GM23338 (cell line): ENCODE measurements around the gene CCDC146. TPM values are rescaled to one million over a fixed set of nuclear protein-coding genes. Genes with fewer than 3 reads are reported as not detected.

Source experiments
- ATAC-seq: fragments of 200-7000 bp; cut with Tn5 transposase; 3 replicates; pipeline ENCODE4 v1.9.1; 2020
- DNase-seq: peaks from one replicate; pipeline ENCODE4 v3.0.0-alpha.2; 2015; ENCODE audit warnings: low spot score
- H2AFZ ChIP-seq: fragments of 200-600 bp; sonication (generic); 2 replicates; pipeline ENCODE4 v1.8.0; 2016; ENCODE audit warnings: antibody characterized with exemption, mild to moderate bottlenecking, moderate library complexity
- H3F3A ChIP-seq: fragments of 200-600 bp; sonication (generic); replicated peaks from 2 replicates; pipeline ENCODE4 v1.8.0; 2017; ENCODE audit warnings: antibody characterized with exemption, mixed run types, low read depth
- H3K27ac ChIP-seq: fragments of 200-600 bp; sonication (generic); 2 replicates; pipeline ENCODE4 v1.6.1; 2016; ENCODE audit warnings: low read depth
- H3K27me3 ChIP-seq: fragments of 200-600 bp; sonication (generic); 2 replicates; pipeline ENCODE4 v1.8.0; 2016; ENCODE audit warnings: mild to moderate bottlenecking, mixed run types, moderate library complexity; ENCODE audit not compliant: insufficient read depth
- H3K36me3 ChIP-seq: fragments of 200-600 bp; sonication (generic); 2 replicates; pipeline ENCODE4 v1.8.0; 2016; ENCODE audit warnings: mild to moderate bottlenecking; ENCODE audit not compliant: insufficient read depth
- H3K4me1 ChIP-seq: fragments of 200-600 bp; sonication (generic); 2 replicates; pipeline ENCODE4 v1.8.0; 2016; ENCODE audit warnings: mild to moderate bottlenecking, moderate library complexity; ENCODE audit not compliant: insufficient read depth
- H3K4me2 ChIP-seq: fragments of 200-600 bp; sonication (generic); 2 replicates; pipeline ENCODE4 v1.7.1; 2017; ENCODE audit warnings: mixed run types
- H3K4me3 ChIP-seq: fragments of 200-600 bp; sonication (generic); 2 replicates; pipeline ENCODE4 v1.6.1; 2016; ENCODE audit warnings: mixed run types
- H3K79me2 ChIP-seq: fragments of 200-600 bp; sonication (generic); replicated peaks from 2 replicates; pipeline ENCODE4 v1.8.0; 2017; ENCODE audit warnings: mild to moderate bottlenecking; ENCODE audit not compliant: insufficient read depth
- H3K9me2 ChIP-seq: fragments of 200-600 bp; sonication (generic); 2 replicates; pipeline ENCODE4 v1.8.0; 2017; ENCODE audit not compliant: insufficient read depth
- H4K20me1 ChIP-seq: fragments of 200-600 bp; sonication (generic); replicated peaks from 2 replicates; pipeline ENCODE4 v1.8.0; 2017; ENCODE audit warnings: mild to moderate bottlenecking; ENCODE audit not compliant: insufficient read depth
- H3K27ac Mint-ChIP-seq: 2 replicates; pipeline ENCODE4 v1.8.0; 2020; ENCODE audit warnings: inconsistent platforms, mild to moderate bottlenecking, moderate library complexity, mixed read lengths
- H3K27me3 Mint-ChIP-seq: 3 replicates; pipeline ENCODE4 v1.8.0; 2022; ENCODE audit warnings: low read depth, mild to moderate bottlenecking, moderate library complexity, mixed read lengths, inconsistent platforms; ENCODE audit not compliant: insufficient read depth, poor library complexity
- H3K36me3 Mint-ChIP-seq: 3 replicates; pipeline ENCODE4 v1.8.0; 2021; ENCODE audit warnings: low read depth, mild to moderate bottlenecking, inconsistent platforms, moderate library complexity, mixed read lengths
- H3K4me1 Mint-ChIP-seq: 3 replicates; pipeline ENCODE4 v1.8.0; 2020; ENCODE audit warnings: mild to moderate bottlenecking, inconsistent platforms, mixed read lengths
- H3K4me3 Mint-ChIP-seq: 3 replicates; pipeline ENCODE4 v1.8.0; 2021; ENCODE audit warnings: moderate library complexity, mild to moderate bottlenecking, inconsistent platforms, mixed read lengths
- H3K9me3 Mint-ChIP-seq: 3 replicates; pipeline ENCODE4 v1.8.0; 2020; ENCODE audit warnings: moderate library complexity, mild to moderate bottlenecking, inconsistent platforms, mixed read lengths
- CREB1 ChIP-seq: fragments of 250-450 bp; sonication (Bioruptor Pico); IDR thresholded peaks from 2 replicates; pipeline ENCODE4 v1.5.0; 2020; ENCODE audit warnings: low read depth, mild to moderate bottlenecking, moderate library complexity
- EZH2 ChIP-seq: fragments of 200-600 bp; sonication (generic); IDR thresholded peaks from one replicate; pipeline ENCODE4 v1.8.0; 2017; ENCODE audit warnings: antibody characterized with exemption, mild to moderate bottlenecking, low read depth; ENCODE audit not compliant: unreplicated experiment
- JUNB ChIP-seq: IDR thresholded peaks from one replicate; pipeline ENCODE4 v1.6.1; 2016; ENCODE audit warnings: antibody characterized with exemption; ENCODE audit not compliant: unreplicated experiment
- NANOG ChIP-seq: IDR thresholded peaks from 2 replicates; pipeline ENCODE4 v1.6.1; 2016; ENCODE audit warnings: antibody characterized with exemption, borderline replicate concordance
- POLR2AphosphoS5 ChIP-seq: IDR thresholded peaks from 2 replicates; pipeline ENCODE4 v1.6.1; 2016; ENCODE audit warnings: antibody characterized with exemption, low read depth
- ZNF331 ChIP-seq: fragments of 250-450 bp; sonication (Bioruptor Pico); IDR thresholded peaks from 2 replicates; pipeline ENCODE4 v1.5.0; 2020; ENCODE audit warnings: low read depth, mild to moderate bottlenecking, moderate library complexity
- polyA plus RNA-seq: library from polyadenylated mRNA; unstranded; fragments of >200 nt; fragmentation: Nextera tagmentation; extraction: Ambion mirVana; gene quantifications from 2 replicates; pipeline ENCODE4 v1.2.1, GENCODE V29; 2016
- total RNA-seq: library from RNA; depleted of rRNA; stranded (reverse); fragments of >200 nt; shearing (Covaris generic); gene quantifications from 2 replicates; pipeline ENCODE4 v1.2.3, GENCODE V29; 2014
- TF ChIP-seq, protein P1 (sequence below): fragments of 250-450 bp; sonication (Bioruptor Pico); IDR thresholded peaks from 2 replicates; pipeline ENCODE4 v1.5.0; 2020; ENCODE audit warnings: mild to moderate bottlenecking, moderate library complexity
- TF ChIP-seq, protein P2 (sequence below): IDR thresholded peaks from 2 replicates; pipeline ENCODE4 v1.6.1; 2016; ENCODE audit warnings: antibody characterized with exemption
- TF ChIP-seq, protein P3 (sequence below), 2 experiments: fragments of 200-600 bp in 1 of 2; sonication (generic) in 1 of 2; conservative IDR thresholded peaks; 2 replicates each; pipeline versions ENCODE4 v1.5.1 to v1.6.1; 2016 to 2017; ENCODE audit warnings: antibody characterized with exemption in 2 of 2, low read depth in 2 of 2, mild to moderate bottlenecking in 2 of 2, moderate library complexity in 1 of 2

Gene CCDC146
- total and polyA plus RNA-seq, 2 experiments from 2014 or later, result 0.35 to 0.74 TPM

DNA sequence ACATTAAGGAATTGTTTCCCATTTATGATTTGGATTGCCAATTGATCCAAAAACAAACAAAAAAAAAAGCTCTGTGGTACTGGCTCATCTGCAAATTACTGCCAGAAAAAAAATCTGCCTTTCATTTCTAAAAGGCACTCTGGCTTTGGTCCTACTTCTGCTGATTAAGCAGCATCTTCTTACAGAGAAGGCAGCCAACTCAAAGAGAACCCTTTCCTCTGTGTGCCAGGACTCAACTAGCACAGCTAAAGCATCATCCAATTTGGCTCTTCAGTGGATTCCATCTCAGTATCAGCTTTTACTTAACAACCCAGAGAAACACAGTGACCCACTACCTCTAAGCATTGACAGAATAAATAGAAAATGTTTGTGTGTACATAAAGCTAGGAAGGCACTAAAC is 213.2 kb downstream of the CCDC146 start (continued):
- TF ChIP-seq, protein P1, sequence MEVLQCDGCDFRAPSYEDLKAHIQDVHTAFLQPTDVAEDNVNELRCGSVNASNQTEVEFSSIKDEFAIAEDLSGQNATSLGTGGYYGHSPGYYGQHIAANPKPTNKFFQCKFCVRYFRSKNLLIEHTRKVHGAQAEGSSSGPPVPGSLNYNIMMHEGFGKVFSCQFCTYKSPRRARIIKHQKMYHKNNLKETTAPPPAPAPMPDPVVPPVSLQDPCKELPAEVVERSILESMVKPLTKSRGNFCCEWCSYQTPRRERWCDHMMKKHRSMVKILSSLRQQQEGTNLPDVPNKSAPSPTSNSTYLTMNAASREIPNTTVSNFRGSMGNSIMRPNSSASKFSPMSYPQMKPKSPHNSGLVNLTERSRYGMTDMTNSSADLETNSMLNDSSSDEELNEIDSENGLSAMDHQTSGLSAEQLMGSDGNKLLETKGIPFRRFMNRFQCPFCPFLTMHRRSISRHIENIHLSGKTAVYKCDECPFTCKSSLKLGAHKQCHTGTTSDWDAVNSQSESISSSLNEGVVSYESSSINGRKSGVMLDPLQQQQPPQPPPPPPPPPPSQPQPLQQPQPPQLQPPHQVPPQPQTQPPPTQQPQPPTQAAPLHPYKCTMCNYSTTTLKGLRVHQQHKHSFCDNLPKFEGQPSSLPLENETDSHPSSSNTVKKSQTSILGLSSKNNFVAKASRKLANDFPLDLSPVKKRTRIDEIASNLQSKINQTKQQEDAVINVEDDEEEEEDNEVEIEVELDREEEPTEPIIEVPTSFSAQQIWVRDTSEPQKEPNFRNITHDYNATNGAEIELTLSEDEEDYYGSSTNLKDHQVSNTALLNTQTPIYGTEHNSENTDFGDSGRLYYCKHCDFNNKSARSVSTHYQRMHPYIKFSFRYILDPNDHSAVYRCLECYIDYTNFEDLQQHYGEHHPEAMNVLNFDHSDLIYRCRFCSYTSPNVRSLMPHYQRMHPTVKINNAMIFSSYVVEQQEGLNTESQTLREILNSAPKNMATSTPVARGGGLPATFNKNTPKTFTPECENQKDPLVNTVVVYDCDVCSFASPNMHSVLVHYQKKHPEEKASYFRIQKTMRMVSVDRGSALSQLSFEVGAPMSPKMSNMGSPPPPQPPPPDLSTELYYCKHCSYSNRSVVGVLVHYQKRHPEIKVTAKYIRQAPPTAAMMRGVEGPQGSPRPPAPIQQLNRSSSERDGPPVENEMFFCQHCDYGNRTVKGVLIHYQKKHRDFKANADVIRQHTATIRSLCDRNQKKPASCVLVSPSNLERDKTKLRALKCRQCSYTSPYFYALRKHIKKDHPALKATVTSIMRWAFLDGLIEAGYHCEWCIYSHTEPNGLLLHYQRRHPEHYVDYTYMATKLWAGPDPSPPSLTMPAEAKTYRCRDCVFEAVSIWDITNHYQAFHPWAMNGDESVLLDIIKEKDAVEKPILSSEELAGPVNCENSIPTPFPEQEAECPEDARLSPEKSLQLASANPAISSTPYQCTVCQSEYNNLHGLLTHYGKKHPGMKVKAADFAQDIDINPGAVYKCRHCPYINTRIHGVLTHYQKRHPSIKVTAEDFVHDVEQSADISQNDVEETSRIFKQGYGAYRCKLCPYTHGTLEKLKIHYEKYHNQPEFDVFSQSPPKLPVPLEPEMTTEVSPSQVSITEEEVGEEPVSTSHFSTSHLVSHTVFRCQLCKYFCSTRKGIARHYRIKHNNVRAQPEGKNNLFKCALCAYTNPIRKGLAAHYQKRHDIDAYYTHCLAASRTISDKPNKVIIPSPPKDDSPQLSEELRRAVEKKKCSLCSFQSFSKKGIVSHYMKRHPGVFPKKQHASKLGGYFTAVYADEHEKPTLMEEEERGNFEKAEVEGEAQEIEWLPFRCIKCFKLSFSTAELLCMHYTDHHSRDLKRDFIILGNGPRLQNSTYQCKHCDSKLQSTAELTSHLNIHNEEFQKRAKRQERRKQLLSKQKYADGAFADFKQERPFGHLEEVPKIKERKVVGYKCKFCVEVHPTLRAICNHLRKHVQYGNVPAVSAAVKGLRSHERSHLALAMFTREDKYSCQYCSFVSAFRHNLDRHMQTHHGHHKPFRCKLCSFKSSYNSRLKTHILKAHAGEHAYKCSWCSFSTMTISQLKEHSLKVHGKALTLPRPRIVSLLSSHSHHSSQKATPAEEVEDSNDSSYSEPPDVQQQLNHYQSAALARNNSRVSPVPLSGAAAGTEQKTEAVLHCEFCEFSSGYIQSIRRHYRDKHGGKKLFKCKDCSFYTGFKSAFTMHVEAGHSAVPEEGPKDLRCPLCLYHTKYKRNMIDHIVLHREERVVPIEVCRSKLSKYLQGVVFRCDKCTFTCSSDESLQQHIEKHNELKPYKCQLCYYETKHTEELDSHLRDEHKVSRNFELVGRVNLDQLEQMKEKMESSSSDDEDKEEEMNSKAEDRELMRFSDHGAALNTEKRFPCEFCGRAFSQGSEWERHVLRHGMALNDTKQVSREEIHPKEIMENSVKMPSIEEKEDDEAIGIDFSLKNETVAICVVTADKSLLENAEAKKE (CRISPR knock-in tag), result no peak
- no peak for TF ChIP-seq CREB1 (CRISPR knock-in tag)
- TF ChIP-seq EZH2, result no peak
- TF ChIP-seq, protein P2, sequence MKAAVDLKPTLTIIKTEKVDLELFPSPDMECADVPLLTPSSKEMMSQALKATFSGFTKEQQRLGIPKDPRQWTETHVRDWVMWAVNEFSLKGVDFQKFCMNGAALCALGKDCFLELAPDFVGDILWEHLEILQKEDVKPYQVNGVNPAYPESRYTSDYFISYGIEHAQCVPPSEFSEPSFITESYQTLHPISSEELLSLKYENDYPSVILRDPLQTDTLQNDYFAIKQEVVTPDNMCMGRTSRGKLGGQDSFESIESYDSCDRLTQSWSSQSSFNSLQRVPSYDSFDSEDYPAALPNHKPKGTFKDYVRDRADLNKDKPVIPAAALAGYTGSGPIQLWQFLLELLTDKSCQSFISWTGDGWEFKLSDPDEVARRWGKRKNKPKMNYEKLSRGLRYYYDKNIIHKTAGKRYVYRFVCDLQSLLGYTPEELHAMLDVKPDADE, result no peak
- no peak for TF ChIP-seq ZNF331 (CRISPR knock-in tag)

DNA sequence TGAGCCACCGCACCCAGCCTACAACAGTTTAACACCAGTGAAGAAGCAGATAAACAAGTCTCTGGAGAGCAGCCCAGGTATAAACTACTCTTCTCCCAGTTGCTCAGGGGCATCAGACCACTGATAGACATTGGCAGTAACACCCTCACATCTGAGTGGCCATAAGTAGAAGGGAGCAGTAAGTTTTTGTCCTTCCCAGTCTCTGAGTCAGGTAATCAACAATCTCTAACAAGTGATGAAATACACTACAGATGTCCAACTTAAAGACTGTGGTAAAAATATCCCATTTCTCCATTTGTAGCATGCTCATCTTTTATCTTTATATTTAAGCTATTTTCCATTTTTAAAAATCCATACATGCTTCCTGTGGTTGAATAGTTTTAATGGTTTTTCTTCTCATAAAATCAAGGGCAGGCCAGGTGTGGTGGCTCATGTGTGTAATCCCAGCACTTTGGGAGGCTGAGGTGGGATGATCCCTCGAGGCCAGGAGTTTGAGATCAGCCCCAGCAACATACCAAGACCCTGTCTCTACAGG is 215.1 kb downstream of the CCDC146 start:
- H3K27ac Mint-ChIP-seq, result no peak overlapping the region
- ATAC-seq (no peak), DNase-seq (no peak)
- peaks cover 9% of the 10 kb centered on the region; the same call in 2 of the 3 replicates for H3K36me3 Mint-ChIP-seq
- H3K9me3 Mint-ChIP-seq, result no peaks in the 10 kb centered on the region; the same call in 1 of the 3 replicates
- H3F3A ChIP-seq, result no peaks in the 10 kb centered on the region
- TF ChIP-seq JUNB, result no peak
- TF ChIP-seq, protein P2, result no peak
- TF ChIP-seq NANOG, result no peak
- no peak for TF ChIP-seq EZH2
- TF ChIP-seq, protein P3, sequence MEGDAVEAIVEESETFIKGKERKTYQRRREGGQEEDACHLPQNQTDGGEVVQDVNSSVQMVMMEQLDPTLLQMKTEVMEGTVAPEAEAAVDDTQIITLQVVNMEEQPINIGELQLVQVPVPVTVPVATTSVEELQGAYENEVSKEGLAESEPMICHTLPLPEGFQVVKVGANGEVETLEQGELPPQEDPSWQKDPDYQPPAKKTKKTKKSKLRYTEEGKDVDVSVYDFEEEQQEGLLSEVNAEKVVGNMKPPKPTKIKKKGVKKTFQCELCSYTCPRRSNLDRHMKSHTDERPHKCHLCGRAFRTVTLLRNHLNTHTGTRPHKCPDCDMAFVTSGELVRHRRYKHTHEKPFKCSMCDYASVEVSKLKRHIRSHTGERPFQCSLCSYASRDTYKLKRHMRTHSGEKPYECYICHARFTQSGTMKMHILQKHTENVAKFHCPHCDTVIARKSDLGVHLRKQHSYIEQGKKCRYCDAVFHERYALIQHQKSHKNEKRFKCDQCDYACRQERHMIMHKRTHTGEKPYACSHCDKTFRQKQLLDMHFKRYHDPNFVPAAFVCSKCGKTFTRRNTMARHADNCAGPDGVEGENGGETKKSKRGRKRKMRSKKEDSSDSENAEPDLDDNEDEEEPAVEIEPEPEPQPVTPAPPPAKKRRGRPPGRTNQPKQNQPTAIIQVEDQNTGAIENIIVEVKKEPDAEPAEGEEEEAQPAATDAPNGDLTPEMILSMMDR (conservative IDR thresholded peaks at IDR 0.05; ENCODE audit: low read depth in 2 of 2), result no peak
- TF ChIP-seq POLR2AphosphoS5, result no peak
- no peak overlapping the region for H3K4me3 ChIP-seq
- H3K27me3 ChIP-seq, result no peaks in the 10 kb centered on the region
- no peaks in the 10 kb centered on the region for H3K4me1 Mint-ChIP-seq
- peaks cover 3% of the 10 kb centered on the region for H3K27me3 Mint-ChIP-seq
- no peaks in the 10 kb centered on the region for H3K79me2 ChIP-seq
- H3K4me2 ChIP-seq, result no peak overlapping the region
- no peak overlapping the region for H3K27ac ChIP-seq
- H2AFZ ChIP-seq, result no peak overlapping the region
- no peaks in the 10 kb centered on the region for H4K20me1 ChIP-seq
- H3K36me3 ChIP-seq, result no peaks in the 10 kb centered on the region
- no peaks in the 10 kb centered on the region for H3K9me2 ChIP-seq
- no peaks in the 10 kb centered on the region for H3K4me1 ChIP-seq
- no peak overlapping the region for H3K4me3 Mint-ChIP-seq
